Transverse colon (tissue), 4 donors: ENCODE data around the gene KLHL13. TPM values are rescaled to one million over a fixed set of nuclear protein-coding genes. Genes with fewer than 3 reads are reported as not detected.
"Not testable (repeated sequence)": the region's sequence is repeated elsewhere in the genome, so short reads cannot be mapped to it uniquely, and the experiment has no call there.

Source experiments
- DNase-seq: peaks from one replicate; pipeline ENCODE4 v3.0.0-alpha.2; 2019
- H3K27ac ChIP-seq, 4 donors: fragments of 200-600 bp; sonication (generic); 2 replicates each; pipeline ENCODE4 v1.5.1; 2016 to 2018; ENCODE audit warnings: inconsistent platforms in 4 of 4
- H3K27me3 ChIP-seq: fragments of 200-600 bp; sonication (generic); 2 replicates; pipeline ENCODE4 v1.5.1; 2017; ENCODE audit warnings: inconsistent platforms
- H3K36me3 ChIP-seq, 4 donors: fragments of 200-600 bp; sonication (generic); 2 replicates each; pipeline ENCODE4 v1.5.1; 2017 to 2019; ENCODE audit warnings: inconsistent platforms in 4 of 4
- H3K4me1 ChIP-seq, 4 donors: fragments of 200-600 bp; sonication (generic); 2 replicates each; pipeline ENCODE4 v1.5.1; 2017 to 2020; ENCODE audit warnings: inconsistent platforms in 4 of 4
- H3K4me3 ChIP-seq, 4 donors: fragments of 200-600 bp; sonication (generic); 1 replicate in 1 of 4; 2 replicates in 3 of 4; pipeline versions ENCODE4 v1.5.1 to v1.6.1; 2017 to 2019; ENCODE audit warnings: inconsistent platforms in 4 of 4
- H3K9me3 ChIP-seq, 2 donors: fragments of 200-600 bp; sonication (generic); 2 replicates each; pipeline ENCODE4 v1.5.1; 2017 to 2019; ENCODE audit warnings: inconsistent platforms in 2 of 2
- EP300 ChIP-seq: sonication (generic); formaldehyde crosslinking; IDR thresholded peaks from one replicate; pipeline ENCODE4 v1.6.1; 2017; ENCODE audit warnings: antibody characterized with exemption, low read depth
- POLR2A ChIP-seq: fragments of 450-650 bp; IDR thresholded peaks from one replicate; pipeline ENCODE4 v1.6.1; 2016; ENCODE audit warnings: antibody characterized with exemption, mild to moderate bottlenecking, moderate library complexity
- POLR2AphosphoS5 ChIP-seq, 3 donors: sonication (generic); formaldehyde crosslinking; IDR thresholded peaks; one replicate each; pipeline ENCODE4 v1.6.1; 2016; ENCODE audit warnings: antibody characterized with exemption in 3 of 3
- WGBS, 2 donors: methylation state at CpG; one replicate each; pipeline ENCODE4 v1.1.5; 2018; ENCODE audit warnings: low coverage in 1 of 2; 5-methylcytosine and 5-hydroxymethylcytosine counted together
- in situ Hi-C, 4 donors: fragments of 200-750 bp; cut with MboI; loops; one replicate each; pipeline versions ENCODE4 v1.15.0 to v1.15.1; 2017; ENCODE audit warnings: low sequenced_read_pairs in 3 of 4, low pct_ligation_motif_present in 1 of 4, low pct_unique_long_range_greater_than_20kb in 1 of 4
- intact Hi-C: fragments of 100-400 bp; cut with DNase I; formaldehyde crosslinking; loops from one replicate; pipeline ENCODE4 v1.15.1; 2023; ENCODE audit warnings: low total_unique reads
- total RNA-seq, 4 donors: library from RNA; depleted of rRNA; stranded (reverse); fragments of >200 nt; gene quantifications; one replicate each; pipeline ENCODE4 v1.1.0, GENCODE V29; 2016
- TF ChIP-seq, protein P1 (sequence below), 5 experiments: fragments of 200-600 bp in 3 of 5; fragments of 450-650 bp in 2 of 5; sonication (generic) in 3 of 5; IDR thresholded peaks; 1 replicate in 2 of 5; 2 replicates in 3 of 5; pipeline ENCODE4 v1.5.1; 2016 to 2017; ENCODE audit warnings: antibody characterized with exemption in 5 of 5, inconsistent platforms in 3 of 5, mild to moderate bottlenecking in 2 of 5, moderate library complexity in 1 of 5

KLHL13 gene
- total RNA-seq, 4 donors from 2014 or later, result 0.20 to 7.1 (median 2.7) TPM

- in situ Hi-C loops (no loop called here), intact Hi-C loops (no loop called here)
- DNase-seq, result no peak
- WGBS, 2 donors, result 78% methylated on average over 3 of the region's 3 CpGs; no CpG with 5 or more reads in 1 of the 2 donors
- Histone ChIP-seq H3K4me3 (no peak overlapping the region), H3K27ac (no peak overlapping the region), H3K27me3 (no peaks in the 10 kb centered on the region), H3K36me3 (no peaks in the 10 kb centered on the region), H3K9me3 (no peaks in the 10 kb centered on the region), H3K4me1 (no peaks in the 10 kb centered on the region)
- TF ChIP-seq EP300 (no peak), POLR2AphosphoS5 (IDR thresholded peaks at IDR 0.05) (no peak), POLR2A (no peak)
- TF ChIP-seq, protein P1, sequence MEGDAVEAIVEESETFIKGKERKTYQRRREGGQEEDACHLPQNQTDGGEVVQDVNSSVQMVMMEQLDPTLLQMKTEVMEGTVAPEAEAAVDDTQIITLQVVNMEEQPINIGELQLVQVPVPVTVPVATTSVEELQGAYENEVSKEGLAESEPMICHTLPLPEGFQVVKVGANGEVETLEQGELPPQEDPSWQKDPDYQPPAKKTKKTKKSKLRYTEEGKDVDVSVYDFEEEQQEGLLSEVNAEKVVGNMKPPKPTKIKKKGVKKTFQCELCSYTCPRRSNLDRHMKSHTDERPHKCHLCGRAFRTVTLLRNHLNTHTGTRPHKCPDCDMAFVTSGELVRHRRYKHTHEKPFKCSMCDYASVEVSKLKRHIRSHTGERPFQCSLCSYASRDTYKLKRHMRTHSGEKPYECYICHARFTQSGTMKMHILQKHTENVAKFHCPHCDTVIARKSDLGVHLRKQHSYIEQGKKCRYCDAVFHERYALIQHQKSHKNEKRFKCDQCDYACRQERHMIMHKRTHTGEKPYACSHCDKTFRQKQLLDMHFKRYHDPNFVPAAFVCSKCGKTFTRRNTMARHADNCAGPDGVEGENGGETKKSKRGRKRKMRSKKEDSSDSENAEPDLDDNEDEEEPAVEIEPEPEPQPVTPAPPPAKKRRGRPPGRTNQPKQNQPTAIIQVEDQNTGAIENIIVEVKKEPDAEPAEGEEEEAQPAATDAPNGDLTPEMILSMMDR (IDR thresholded peaks at IDR 0.05), result no peak
Measured at GRCh38 chrX:118131336-118131735, 14.7 kb upstream of the KLHL13 start.

GRCh38 chrX:118129681-118130080, 13.1 kb upstream of the KLHL13 start:
- intact Hi-C loops (no loop called here), in situ Hi-C loops (no loop called here)
- Histone ChIP-seq H3K27ac (no peak overlapping the region), H3K4me1 (no peaks in the 10 kb centered on the region), H3K4me3 (no peak overlapping the region), H3K36me3 (no peaks in the 10 kb centered on the region), H3K27me3 (no peaks in the 10 kb centered on the region), H3K9me3 (no peaks in the 10 kb centered on the region)
- no peak for TF ChIP-seq EP300
- no peak for TF ChIP-seq POLR2A
- TF ChIP-seq, protein P1 (IDR thresholded peaks at IDR 0.05), result no peak
- TF ChIP-seq POLR2AphosphoS5 (IDR thresholded peaks at IDR 0.05), result no peak
- DNase-seq, result no peak

DNA sequence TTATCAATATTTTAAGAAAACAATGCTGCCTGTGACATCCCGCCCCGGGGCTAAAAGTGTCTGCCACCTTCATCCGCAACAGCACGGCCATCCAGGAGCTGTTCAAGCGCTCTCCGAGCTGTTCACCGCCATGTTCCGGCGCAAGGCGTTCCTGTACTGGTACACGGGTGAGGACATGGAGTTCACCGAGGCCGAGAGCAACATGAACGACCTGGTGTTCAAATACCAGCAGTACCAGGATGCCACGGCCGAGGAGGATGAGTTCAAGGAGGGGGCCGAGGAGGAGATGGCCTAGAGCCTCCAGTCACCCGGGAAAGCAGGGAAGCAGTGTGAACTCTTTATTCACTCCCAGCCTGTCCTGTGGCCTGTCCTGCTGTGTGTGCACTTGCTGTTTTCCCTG, 12.1 kb upstream of the KLHL13 start:
- intact Hi-C loops (no loop called here), in situ Hi-C loops (no loop called here)
- WGBS, 2 donors, result 80% methylated on average over 18 of the region's 18 CpGs; no CpG with 5 or more reads in 1 of the 2 donors
- Histone ChIP-seq H3K9me3 (no peaks in the 10 kb centered on the region), H3K27ac (no peak overlapping the region), H3K36me3 (no peaks in the 10 kb centered on the region), H3K4me1 (no peaks in the 10 kb centered on the region), H3K27me3 (no peaks in the 10 kb centered on the region), H3K4me3 (no peak overlapping the region)
- no peak for DNase-seq
- TF ChIP-seq POLR2A (no peak), POLR2AphosphoS5 (IDR thresholded peaks at IDR 0.05) (no peak), EP300 (no peak)
- TF ChIP-seq, protein P1 (IDR thresholded peaks at IDR 0.05), result no peak

DNA sequence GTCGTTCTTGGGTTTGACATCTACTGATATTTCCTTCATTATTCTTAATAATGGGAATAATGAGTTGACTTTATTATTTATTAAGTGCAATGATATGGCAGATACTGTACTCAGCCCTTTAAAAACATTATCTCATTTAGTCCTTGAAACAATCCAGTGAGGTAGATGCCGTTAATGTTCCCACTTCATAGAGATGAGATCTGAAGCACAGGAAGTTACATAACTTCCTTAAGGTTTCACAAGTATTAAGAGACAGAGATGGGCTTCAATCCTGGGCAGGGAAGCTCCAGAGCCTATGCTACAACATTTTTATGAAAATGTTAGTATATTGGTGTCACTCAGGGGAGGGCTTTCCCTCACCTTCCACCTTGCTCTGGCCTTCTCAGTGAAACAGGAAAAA, 9.7 kb upstream of the KLHL13 start:
- TF ChIP-seq POLR2AphosphoS5 (IDR thresholded peaks at IDR 0.05) (no peak), POLR2A (no peak), EP300 (no peak)
- TF ChIP-seq, protein P1 (IDR thresholded peaks at IDR 0.05), result no peak
- WGBS, 2 donors, result 56% methylated on average over 2 of the region's 2 CpGs; no CpG with 5 or more reads in 1 of the 2 donors
- H3K27ac ChIP-seq, result no peak overlapping the region
- in situ Hi-C loops (no loop called here), intact Hi-C loops (no loop called here)
- no peaks in the 10 kb centered on the region for H3K36me3 ChIP-seq
- H3K4me1 ChIP-seq, result no peaks in the 10 kb centered on the region
- H3K9me3 ChIP-seq, result no peaks in the 10 kb centered on the region
- no peaks in the 10 kb centered on the region for H3K27me3 ChIP-seq
- H3K4me3 ChIP-seq, result no peak overlapping the region
- no peak for DNase-seq

DNA sequence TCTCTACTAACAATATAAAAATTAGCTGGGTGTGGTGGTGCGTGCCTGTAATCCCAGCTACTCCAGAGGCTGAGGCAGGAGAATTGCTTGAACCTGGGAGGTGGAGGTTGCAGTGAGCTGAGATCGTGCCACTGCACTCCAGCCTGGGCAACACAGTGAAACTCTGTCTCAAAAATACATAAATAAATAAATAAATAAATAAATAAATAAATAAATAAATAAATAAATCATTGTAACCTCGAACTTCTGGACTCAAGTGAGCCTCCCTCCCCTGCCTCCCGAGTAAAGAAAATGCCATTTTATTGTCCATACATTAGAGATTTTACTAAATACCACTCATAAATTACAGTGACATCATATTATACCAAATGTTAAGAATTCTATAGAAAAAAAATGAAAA, 7.6 kb upstream of the KLHL13 start:
- H3K27ac ChIP-seq, H3K36me3 ChIP-seq, in situ Hi-C loops, H3K9me3 ChIP-seq, DNase-seq, H3K4me1 ChIP-seq, intact Hi-C loops, H3K27me3 ChIP-seq, H3K4me3 ChIP-seq: not testable (repeated sequence)
- WGBS, 2 donors, result 80 to 86% methylated on average over 2 to 4 of the region's 4 CpGs
